ENCODE results near the gene CCL1.

- TF ChIP-seq CTCF (conservative IDR thresholded peaks at IDR 0.05 in 1 of 2, IDR thresholded peaks at IDR 0.05 in 1 of 2; ENCODE audit: low read depth in 1 of 2, low read length in 2 of 2) = no peak
- no peak for TF ChIP-seq EZH2 (IDR thresholded peaks at IDR 0.05; ENCODE audit: low read length, missing control alignments)
Observed at GRCh38 chr17:34399725-34400124, 36.7 kb upstream of the CCL1 start.
